ENCODE data around the gene SORCS2. TPM values are rescaled to one million over a fixed set of nuclear protein-coding genes. Genes with fewer than 3 reads are reported as not detected.

The SORCS2 gene
- total RNA-seq, 4 donors from 2014 or later, result 1.1 to 2.5 (median 2.0) TPM

- Histone ChIP-seq H3K27me3 (peaks cover 0 to 26% (median 0%) of the 10 kb centered on the region in 4 donors), H3K4me1 (peaks cover 0 to 18% (median 0%) of the 10 kb centered on the region in 3 donors), H3K27ac (no peak overlapping the region), H3K36me3 (no peaks in the 10 kb centered on the region), H3K4me3 (no peak overlapping the region), H3K9me3 (no peaks in the 10 kb centered on the region)
- no peak for DNase-seq
- TF ChIP-seq CTCF (IDR thresholded peaks at IDR 0.05), result no peak
- TF ChIP-seq POLR2A (IDR thresholded peaks at IDR 0.05), result no peak
- 86 to 90% methylated on average over 4 of the region's 5 CpGs for WGBS, 2 donors
- intact Hi-C loops (cut with DNase I), result no loop called here
Observed at GRCh38 chr4:7658341-7659204, 466.2 kb downstream of the SORCS2 start.

- intact Hi-C loops (cut with DNase I), result no loop called here
- Histone ChIP-seq H3K27ac (no peak overlapping the region), H3K27me3 (peaks cover 0 to 18% (median 0%) of the 10 kb centered on the region in 4 donors), H3K4me1 (peaks cover 0 to 14% (median 0%) of the 10 kb centered on the region in 3 donors), H3K36me3 (no peaks in the 10 kb centered on the region), H3K4me3 (no peak overlapping the region), H3K9me3 (no peaks in the 10 kb centered on the region)
- 82 to 88% methylated on average over 6 to 7 of the region's 8 CpGs for WGBS, 2 donors
- no peak for DNase-seq
- no peak for TF ChIP-seq CTCF (IDR thresholded peaks at IDR 0.05)
- TF ChIP-seq POLR2A (IDR thresholded peaks at IDR 0.05), result no peak
Observed at GRCh38 chr4:7659429-7660175, 467.3 kb downstream of the SORCS2 start.

GRCh38 chr4:7660176-7661039 lies 468.1 kb downstream of the SORCS2 start:
- Histone ChIP-seq H3K4me3 (no peak overlapping the region), H3K36me3 (no peaks in the 10 kb centered on the region), H3K4me1 (peaks cover 0 to 7% (median 0%) of the 10 kb centered on the region in 3 donors), H3K27me3 (peaks cover 0 to 10% (median 0%) of the 10 kb centered on the region in 4 donors), H3K27ac (no peak overlapping the region), H3K9me3 (no peaks in the 10 kb centered on the region)
- intact Hi-C loops (cut with DNase I), result no loop called here
- no peak for DNase-seq
- 63 to 77% methylated on average over 12 to 13 of the region's 14 CpGs for WGBS, 2 donors
- no peak for TF ChIP-seq POLR2A (IDR thresholded peaks at IDR 0.05)
- TF ChIP-seq CTCF (IDR thresholded peaks at IDR 0.05), result no peak

- WGBS, 2 donors, result 67 to 81% methylated on average over 4 to 5 of the region's 23 CpGs
Observed at GRCh38 chr4:7661066-7661748, 468.9 kb downstream of the SORCS2 start.

More at GRCh38 chr4:7661066-7661748, 468.9 kb downstream of the SORCS2 start:
- Histone ChIP-seq H3K27me3 (peaks cover 0 to 8% (median 0%) of the 10 kb centered on the region in 4 donors), H3K4me3 (no peak overlapping the region), H3K36me3 (no peaks in the 10 kb centered on the region), H3K4me1 (no peaks in the 10 kb centered on the region), H3K9me3 (no peaks in the 10 kb centered on the region), H3K27ac (no peak overlapping the region)
- DNase-seq, result no peak
- intact Hi-C loops (cut with DNase I), result no loop called here
- TF ChIP-seq CTCF (IDR thresholded peaks at IDR 0.05) (no peak), POLR2A (IDR thresholded peaks at IDR 0.05) (no peak)

All from esophagus squamous epithelium (tissue), 5 donors.